ENCODE results near the gene SART3. TPM values are rescaled to one million over a fixed set of nuclear protein-coding genes. Genes with fewer than 3 reads are reported as not detected.

SART3 gene
- total and polyA plus RNA-seq, 2 of the 4 experiments (the other 2 are of a cell fraction): 22.6 to 37.8 TPM

DNA sequence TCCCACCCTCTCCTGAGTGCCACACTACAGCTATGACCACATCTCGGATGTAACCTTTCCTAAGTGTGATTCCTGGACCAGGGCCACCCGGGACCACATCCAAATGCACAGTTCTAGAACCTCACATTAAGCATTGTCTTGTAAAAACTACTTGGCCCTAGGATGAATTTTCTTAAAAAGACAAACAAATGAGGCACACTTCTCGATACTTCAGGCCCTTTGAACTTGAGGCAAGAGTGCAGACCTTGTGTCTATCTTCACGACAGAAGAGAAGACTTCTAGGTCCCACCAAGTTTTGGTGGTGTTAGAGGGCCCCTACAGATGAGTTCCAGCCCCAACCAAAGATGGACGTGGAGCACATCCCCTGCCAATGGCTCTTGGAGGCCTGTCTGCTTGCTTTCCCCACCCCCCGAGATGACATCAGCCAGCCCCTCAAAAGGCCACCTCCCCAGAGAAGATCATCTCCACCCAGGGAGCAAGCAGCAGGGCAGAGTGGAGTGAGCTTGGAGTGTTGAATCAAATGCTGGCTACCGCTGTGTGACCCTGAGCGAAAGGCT, 10.7 kb upstream of the SART3 start:
- no peak for DNase-seq
- no peaks in the 10 kb centered on the region for H4K20me1 ChIP-seq (ENCODE audit: insufficient read depth, low read length)
- WGBS, 2 experiments (ENCODE audit: extremely low coverage in 2 of 2, insufficient read length in 1 of 2): 83% methylated on average over 1 of the region's 8 CpGs; no CpG with 5 or more reads in 1 of the 2 experiments

More for the DNA sequence above, 10.7 kb upstream of the SART3 start:
- Histone ChIP-seq H3K36me3 (ENCODE audit: control insufficient read depth, insufficient read depth, low read length) (peaks cover 24% of the 10 kb centered on the region), H4K8ac (ENCODE audit: low read depth in 2 of 2, low read length in 2 of 2) (no peak overlapping the region), H2BK20ac (ENCODE audit: low read depth, low read length) (no peak overlapping the region), H3K79me1 (ENCODE audit: low read depth in 1 of 2, low read length in 2 of 2) (no peaks in the 10 kb centered on the region; a peak in 1 of 4 replicates), H2BK120ac (ENCODE audit: low read depth, low read length) (no peak overlapping the region), H2AK5ac (ENCODE audit: low read depth, low read length) (no peak overlapping the region), H2AK9ac (replicated peaks; ENCODE audit: low read depth, low read length, poor library complexity) (no peak overlapping the region), H4K5ac (ENCODE audit: low read depth, low read length) (no peak overlapping the region), H3K4ac (ENCODE audit: low read depth, low read length) (no peak overlapping the region), H4K91ac (ENCODE audit: insufficient read depth, low read depth, low read length) (no peak overlapping the region), H2BK15ac (ENCODE audit: low read depth, low read length) (no peak overlapping the region), H2AFZ (replicated peaks; ENCODE audit: low read length, poor library complexity) (no peak overlapping the region), H3K9me1 (ENCODE audit: insufficient read depth, low read length) (no peaks in the 10 kb centered on the region), H3K27me3 (ENCODE audit: control insufficient read depth, insufficient read depth, low read length) (no peaks in the 10 kb centered on the region), H3K56ac (ENCODE audit: extremely low read depth, insufficient read depth, low read length) (no peak overlapping the region), H3K23ac (ENCODE audit: low read depth, low read length) (no peak overlapping the region), H3K14ac (replicated peaks; ENCODE audit: low read depth, low read length) (no peak overlapping the region), H3K4me1 (ENCODE audit: control insufficient read depth, insufficient read depth, low read length) (no peaks in the 10 kb centered on the region), H3K27ac (ENCODE audit: insufficient read depth, low read length) (no peak overlapping the region), H3K4me3 (ENCODE audit: insufficient read depth, low read depth, low read length) (no peak overlapping the region), H2BK5ac (ENCODE audit: low read depth, low read length, poor library complexity, severe bottlenecking) (no peak overlapping the region), H3K9ac (ENCODE audit: low read depth, low read length) (no peak overlapping the region), H3K4me2 (ENCODE audit: low read depth, low read length) (no peak overlapping the region), H3K9me3 (ENCODE audit: control insufficient read depth, insufficient read depth, low read length) (no peaks in the 10 kb centered on the region), H3K18ac (ENCODE audit: low read depth, low read length) (no peak overlapping the region)
- intact Hi-C loops (cut with micrococcal nuclease) (loop anchor here (2.0 kb wide), 1 partner anchor 379 kb away; no protein-coding TSS in a partner anchor), in situ Hi-C loops (cut with MboI; ENCODE audit: low sequenced_read_pairs) (no loop called here), dilution Hi-C loops (cut with HindIII; ENCODE audit: low sequenced_read_pairs, unreplicated experiment) (no loop called here)
- BruUV-seq (replicated peaks): no TSS peak
- ChIA-PET CTCF (interaction anchor here (6.5 kb wide), 1 partner anchor 46 kb away, joined by 37 read pairs; no protein-coding TSS in a partner anchor), POLR2A (ENCODE audit: unreplicated experiment) (no interaction called here)
- TF ChIP-seq BHLHE40 (IDR thresholded peaks at IDR 0.05; ENCODE audit: low read depth, low read length): no peak
- no peak for TF ChIP-seq NFE2L2 (IDR thresholded peaks at IDR 0.05; ENCODE audit: low read depth, low read length)
- TF ChIP-seq RFX5 (IDR thresholded peaks at IDR 0.05; ENCODE audit: low read depth, low read length): no peak
- TF ChIP-seq CHD1 (IDR thresholded peaks at IDR 0.05; ENCODE audit: low read depth, low read length): no peak
- TF ChIP-seq, protein P1, sequence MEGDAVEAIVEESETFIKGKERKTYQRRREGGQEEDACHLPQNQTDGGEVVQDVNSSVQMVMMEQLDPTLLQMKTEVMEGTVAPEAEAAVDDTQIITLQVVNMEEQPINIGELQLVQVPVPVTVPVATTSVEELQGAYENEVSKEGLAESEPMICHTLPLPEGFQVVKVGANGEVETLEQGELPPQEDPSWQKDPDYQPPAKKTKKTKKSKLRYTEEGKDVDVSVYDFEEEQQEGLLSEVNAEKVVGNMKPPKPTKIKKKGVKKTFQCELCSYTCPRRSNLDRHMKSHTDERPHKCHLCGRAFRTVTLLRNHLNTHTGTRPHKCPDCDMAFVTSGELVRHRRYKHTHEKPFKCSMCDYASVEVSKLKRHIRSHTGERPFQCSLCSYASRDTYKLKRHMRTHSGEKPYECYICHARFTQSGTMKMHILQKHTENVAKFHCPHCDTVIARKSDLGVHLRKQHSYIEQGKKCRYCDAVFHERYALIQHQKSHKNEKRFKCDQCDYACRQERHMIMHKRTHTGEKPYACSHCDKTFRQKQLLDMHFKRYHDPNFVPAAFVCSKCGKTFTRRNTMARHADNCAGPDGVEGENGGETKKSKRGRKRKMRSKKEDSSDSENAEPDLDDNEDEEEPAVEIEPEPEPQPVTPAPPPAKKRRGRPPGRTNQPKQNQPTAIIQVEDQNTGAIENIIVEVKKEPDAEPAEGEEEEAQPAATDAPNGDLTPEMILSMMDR (conservative IDR thresholded peaks at IDR 0.05; ENCODE audit: low read depth, low read length): no peak
- no peak for TF ChIP-seq POLR2A (IDR thresholded peaks at IDR 0.05; ENCODE audit: low read depth, low read length)
- no peak for TF ChIP-seq USF2 (IDR thresholded peaks at IDR 0.05; ENCODE audit: low read depth, low read length)
- TF ChIP-seq MAZ (IDR thresholded peaks at IDR 0.05; ENCODE audit: borderline replicate concordance, low read depth, low read length): no peak
- no peak for TF ChIP-seq SMC3 (IDR thresholded peaks at IDR 0.05; ENCODE audit: low read depth, low read length)
- TF ChIP-seq MAFK (IDR thresholded peaks at IDR 0.05; ENCODE audit: low read depth, low read length): no peak
- TF ChIP-seq MXI1 (IDR thresholded peaks at IDR 0.05; ENCODE audit: borderline replicate concordance, low read depth, low read length): no peak
- TF ChIP-seq CEBPB (IDR thresholded peaks at IDR 0.05; ENCODE audit: low read depth, low read length): no peak
- TF ChIP-seq, protein P2, sequence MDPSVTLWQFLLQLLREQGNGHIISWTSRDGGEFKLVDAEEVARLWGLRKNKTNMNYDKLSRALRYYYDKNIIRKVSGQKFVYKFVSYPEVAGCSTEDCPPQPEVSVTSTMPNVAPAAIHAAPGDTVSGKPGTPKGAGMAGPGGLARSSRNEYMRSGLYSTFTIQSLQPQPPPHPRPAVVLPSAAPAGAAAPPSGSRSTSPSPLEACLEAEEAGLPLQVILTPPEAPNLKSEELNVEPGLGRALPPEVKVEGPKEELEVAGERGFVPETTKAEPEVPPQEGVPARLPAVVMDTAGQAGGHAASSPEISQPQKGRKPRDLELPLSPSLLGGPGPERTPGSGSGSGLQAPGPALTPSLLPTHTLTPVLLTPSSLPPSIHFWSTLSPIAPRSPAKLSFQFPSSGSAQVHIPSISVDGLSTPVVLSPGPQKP (IDR thresholded peaks at IDR 0.05; ENCODE audit: borderline replicate concordance, low read depth, low read length): no peak
- no peak for TF ChIP-seq RAD21 (IDR thresholded peaks at IDR 0.05; ENCODE audit: low read length)
- TF ChIP-seq FOS (IDR thresholded peaks at IDR 0.05; ENCODE audit: low read depth, low read length): no peak
- TF ChIP-seq RCOR1 (IDR thresholded peaks at IDR 0.05; ENCODE audit: insufficient replicate concordance, low read length): no peak
- ATAC-seq (ENCODE audit: low read depth): no peak

All from IMR-90 (cell line).